GM19023 (cell line): Measurements from ENCODE around the gene ARMC5.

Experiments used
- ATAC-seq: cut with Tn5 transposase; IDR thresholded peaks from one replicate; pipeline ENCODE4 v1.9.1; 2021; ENCODE audit warnings: mild to moderate bottlenecking, moderate library complexity; ENCODE audit not compliant: unreplicated experiment

Gene ARMC5

DNA sequence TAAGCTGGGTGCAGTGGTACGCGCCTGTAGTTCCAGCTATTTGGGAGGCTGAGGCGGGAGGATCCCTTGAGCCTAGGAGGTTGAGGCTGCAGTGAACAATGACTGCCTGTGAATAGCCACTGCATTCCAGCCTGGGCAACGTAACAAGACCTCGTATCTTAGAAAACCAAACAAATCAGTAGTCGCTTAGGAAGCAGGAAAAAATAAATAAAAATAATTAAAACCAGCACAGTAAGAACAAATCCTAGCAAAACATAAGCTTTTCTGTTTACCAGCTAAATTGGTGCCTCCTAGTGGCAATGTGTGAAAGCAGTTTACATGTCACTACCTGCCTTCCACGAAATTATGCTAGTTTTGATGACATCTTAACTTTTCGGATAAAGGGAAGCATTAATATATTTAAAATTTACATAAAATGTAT lies 1.3 kb downstream of the ARMC5 start:
- no peak for ATAC-seq

DNA sequence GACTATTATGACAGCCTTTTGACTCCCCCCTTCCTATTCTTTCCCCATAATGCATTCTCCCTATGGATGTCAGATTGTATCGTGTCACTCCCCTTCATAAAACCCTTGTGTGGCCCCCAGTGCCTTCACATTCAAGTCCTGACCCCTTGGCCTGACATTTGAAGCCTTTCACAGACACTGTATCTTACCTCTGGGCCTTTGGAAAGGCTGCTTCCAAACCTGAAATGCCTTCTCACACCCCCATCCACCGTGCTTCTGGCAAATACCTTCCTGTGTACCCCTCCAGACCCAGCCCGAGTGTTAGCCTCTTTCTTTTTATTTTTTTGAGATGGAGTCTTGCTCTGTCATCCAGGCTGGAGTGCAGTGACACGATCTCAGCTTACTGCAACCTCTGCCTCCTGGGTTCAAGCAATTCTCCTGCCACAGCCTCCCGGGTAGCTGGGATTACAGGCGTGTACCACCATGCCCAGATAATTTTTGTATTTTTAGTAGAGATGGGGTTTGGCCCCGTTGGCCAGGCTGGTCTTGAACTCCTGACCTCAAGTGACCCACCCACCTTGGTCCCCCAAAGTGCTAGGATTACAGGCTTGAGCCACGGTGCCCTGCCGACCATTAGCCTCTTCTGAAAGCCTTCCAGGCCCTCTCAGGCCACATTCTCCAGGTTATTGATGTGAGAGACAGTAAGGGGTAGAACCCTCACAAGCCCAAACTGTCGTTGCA lies 2.1 kb downstream of the ARMC5 start:
- no peak for ATAC-seq

DNA sequence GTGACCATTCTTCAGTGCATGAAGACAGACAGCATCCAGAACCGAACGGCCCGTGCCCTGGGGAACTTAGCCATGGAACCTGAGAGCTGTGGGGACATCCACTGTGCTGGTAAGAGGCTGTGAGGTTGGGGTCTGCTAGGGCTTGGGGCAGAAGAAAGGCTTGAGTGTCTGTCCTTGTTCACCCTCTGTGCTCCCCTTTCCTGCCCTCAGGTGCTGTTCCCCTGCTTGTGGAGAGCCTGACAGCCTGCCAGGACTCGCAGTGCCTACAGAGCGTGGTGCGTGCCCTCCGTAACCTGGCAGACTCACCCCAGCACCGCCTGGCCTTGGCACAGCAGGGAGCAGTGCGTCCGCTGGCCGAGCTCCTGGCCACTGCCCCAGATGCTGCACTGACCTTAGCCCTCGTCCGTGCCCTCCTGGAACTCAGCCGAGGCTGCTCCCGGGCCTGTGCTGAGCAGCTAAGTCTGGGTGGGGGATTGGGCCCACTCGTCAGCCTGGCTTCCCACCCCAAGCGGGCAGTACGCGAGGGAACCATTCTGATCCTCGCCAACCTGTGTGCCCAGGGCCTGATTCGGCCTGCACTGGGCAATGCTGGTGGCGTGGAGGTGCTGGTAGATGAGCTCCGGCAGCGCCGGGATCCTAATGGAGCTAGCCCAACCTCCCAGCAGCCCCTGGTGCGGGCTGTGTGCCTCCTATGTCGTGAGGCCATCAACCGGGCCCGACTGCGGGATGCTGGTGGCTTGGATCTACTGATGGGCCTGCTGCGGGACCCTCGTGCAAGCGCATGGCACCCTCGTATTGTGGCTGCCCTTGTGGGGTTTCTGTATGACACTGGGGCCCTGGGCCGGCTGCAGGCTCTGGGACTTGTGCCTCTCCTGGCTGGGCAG lies 2.9 kb downstream of the ARMC5 start:
- ATAC-seq, result no peak

DNA sequence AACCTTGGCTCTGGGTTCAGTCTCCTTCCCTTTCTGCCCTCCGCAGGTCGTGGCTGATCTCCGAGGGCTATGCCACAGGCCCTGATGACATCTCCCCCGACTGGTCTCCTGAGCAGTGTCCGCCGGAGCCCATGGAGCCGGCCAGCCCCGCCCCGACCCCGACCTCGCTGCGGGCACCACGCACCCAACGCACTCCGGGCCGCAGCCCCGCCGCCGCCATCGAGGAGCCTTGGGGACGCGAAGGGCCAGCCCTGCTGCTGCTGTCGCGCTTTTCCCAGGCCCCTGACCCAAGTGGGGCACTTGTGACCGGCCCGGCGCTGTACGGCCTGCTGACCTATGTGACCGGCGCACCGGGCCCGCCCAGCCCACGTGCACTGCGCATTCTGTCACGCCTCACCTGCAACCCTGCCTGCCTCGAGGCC lies 5.1 kb downstream of the ARMC5 start:
- ATAC-seq, result no peak

DNA sequence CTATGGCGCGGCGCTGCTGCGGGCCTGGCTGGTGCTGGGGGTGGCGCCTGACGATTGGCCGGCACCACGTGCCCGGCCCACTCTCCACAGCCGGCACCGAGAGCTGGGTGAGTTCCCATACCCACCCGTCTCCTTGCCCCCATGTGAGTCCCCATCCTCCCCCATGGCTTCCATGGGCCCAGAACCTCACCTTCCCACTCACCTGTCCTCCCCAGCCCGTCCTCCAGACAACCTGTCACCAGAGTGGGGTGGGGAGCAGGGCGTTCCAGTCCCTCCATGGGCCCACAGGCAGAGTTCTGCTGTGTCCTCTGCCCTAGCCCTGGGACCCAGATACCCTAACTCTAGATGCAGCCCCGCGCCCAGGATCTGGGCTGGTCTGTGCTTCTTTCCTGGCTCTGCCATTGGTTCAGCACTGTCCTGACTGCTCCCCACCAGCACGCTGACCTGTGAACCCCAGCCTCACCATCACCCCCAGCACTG lies 5.5 kb downstream of the ARMC5 start:
- ATAC-seq, result no peak

DNA sequence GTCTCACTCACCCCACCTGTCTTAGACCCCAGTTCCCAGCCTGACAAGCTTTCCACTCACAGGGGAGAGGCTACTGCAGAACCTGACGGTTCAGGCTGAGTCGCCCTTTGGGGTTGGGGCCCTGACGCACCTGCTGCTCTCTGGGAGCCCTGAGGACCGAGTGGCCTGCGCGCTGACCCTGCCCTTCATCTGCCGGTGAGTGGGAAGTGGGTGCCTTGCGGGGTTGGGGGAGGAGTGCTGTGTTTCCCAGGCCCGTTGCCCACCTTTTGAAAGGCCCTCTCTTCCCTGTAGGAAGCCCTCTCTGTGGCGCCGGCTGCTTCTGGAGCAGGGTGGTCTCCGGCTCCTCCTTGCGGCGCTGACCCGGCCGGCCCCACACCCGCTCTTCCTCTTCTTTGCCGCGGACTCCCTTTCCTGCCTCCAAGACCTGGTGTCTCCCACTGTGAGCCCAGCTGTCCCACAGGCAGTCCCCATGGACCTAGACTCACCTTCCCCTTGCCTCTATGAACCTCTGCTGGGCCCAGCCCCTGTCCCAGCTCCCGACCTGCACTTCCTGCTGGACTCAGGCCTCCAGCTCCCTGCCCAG lies 6.6 kb downstream of the ARMC5 start:
- ATAC-seq, result no peak

DNA sequence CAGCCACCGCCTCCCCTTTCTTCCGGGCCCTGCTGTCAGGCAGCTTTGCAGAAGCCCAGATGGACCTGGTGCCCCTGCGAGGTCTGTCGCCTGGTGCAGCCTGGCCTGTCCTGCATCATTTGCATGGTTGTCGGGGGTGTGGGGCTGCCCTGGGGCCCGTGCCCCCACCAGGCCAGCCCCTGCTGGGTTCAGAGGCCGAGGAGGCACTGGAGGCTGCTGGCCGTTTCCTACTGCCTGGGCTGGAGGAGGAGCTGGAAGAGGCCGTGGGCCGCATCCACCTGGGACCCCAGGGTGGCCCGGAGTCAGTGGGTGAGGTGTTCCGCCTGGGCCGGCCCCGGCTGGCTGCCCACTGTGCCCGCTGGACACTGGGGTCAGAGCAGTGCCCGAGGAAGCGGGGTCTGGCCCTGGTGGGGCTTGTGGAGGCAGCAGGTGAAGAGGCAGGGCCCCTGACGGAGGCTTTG lies 7.1 kb downstream of the ARMC5 start:
- no peak for ATAC-seq

DNA sequence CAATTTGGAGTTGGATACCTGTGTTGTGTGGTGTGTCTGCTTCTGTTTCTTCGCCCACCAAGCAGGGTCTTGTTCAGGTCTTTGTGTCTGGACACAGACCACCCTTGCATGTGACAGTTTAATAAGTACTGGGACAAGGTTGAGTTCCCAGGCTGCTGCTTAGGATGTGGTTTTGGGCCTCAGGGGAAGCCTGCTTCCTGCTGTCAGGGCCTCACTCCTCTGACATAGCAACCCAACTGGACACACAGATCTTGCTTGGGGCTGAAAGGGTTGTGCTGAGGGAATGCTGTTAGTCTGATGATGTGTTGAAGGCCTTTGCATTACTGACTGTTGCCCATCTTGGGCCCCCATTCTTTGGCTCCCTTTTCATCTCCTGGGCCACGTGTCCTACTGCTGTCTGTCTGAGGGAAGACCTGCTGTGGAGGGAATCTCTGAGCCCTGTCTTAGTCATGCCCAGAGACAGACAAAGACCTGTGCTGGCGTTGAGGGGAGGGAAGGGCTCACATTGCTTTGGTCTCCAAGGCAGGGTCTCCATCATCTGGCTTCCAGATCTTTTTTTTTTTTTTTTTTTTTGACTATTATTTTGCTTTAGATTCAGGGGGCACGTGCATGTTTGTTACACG lies 8.0 kb downstream of the ARMC5 start:
- ATAC-seq, result no peak

DNA sequence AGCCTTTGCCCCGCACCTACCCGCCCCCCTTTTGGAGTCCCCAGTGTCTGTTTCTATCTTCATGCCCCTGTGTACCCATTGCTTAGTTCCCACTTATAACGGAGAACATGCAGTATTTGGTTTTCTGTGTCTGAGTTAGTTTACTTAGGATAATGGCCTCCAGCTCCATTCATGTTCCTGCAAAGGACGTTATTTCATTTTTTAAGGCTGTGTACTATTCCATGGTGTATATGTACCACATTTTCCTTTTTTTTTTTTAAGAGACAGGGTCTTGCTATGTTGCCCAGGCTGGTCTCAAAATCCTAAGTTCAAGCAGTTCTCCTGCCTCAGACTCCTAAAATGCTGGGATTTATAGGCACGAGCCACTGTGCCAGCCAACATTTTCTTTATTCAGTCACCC lies 8.6 kb downstream of the ARMC5 start:
- no peak for ATAC-seq

DNA sequence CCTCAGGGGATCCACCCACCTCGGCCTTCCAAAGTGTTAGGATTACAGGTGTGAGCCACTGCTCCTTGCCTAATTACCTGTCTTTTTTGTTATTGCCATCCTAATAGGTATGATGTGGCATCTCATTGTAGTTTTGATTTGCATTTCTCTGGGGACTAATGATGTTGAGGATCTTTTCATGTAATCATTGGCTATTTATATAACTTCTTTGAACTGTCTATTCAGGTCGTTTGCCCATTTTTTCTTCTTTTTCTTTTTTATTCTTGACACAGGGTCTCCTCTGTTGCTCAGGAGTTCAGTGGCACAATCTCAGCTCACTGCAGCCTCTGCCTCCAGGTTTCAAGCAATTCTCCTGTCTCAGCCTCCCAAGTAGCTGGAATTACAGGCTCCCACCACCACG lies 11.3 kb downstream of the ARMC5 start:
- ATAC-seq, result no peak

DNA sequence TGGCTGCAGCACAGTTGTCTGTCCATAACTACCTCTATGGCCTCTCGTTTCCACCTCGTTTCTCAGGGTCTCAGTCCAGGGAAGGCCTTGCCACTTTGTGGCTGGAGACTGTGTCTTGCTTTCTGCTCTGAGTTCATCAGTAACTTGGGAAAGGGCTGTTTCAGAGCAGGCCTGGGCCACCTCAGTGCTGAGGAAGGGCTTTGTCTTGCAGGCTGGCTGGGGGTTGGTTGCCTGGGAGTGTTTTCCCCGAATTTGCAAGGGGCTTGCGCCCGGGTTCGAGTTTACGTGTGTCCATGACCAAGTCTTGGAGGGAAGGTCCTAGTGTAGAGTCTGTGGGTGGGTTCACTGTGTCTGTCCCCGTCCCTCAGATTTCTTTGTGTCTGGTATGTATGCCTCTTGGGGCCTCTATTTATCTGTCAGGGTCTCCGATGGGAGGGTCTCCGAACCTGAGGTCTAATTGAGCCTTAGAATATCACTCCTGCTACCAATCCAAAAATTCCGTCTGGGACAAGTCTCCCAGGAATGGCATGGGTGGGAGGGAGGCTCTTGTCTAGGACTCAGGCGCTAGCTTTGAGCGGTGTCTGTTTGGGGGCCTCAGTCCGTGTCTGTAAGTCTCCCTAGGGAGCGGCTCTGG lies 12.1 kb downstream of the ARMC5 start:
- ATAC-seq, result no peak

DNA sequence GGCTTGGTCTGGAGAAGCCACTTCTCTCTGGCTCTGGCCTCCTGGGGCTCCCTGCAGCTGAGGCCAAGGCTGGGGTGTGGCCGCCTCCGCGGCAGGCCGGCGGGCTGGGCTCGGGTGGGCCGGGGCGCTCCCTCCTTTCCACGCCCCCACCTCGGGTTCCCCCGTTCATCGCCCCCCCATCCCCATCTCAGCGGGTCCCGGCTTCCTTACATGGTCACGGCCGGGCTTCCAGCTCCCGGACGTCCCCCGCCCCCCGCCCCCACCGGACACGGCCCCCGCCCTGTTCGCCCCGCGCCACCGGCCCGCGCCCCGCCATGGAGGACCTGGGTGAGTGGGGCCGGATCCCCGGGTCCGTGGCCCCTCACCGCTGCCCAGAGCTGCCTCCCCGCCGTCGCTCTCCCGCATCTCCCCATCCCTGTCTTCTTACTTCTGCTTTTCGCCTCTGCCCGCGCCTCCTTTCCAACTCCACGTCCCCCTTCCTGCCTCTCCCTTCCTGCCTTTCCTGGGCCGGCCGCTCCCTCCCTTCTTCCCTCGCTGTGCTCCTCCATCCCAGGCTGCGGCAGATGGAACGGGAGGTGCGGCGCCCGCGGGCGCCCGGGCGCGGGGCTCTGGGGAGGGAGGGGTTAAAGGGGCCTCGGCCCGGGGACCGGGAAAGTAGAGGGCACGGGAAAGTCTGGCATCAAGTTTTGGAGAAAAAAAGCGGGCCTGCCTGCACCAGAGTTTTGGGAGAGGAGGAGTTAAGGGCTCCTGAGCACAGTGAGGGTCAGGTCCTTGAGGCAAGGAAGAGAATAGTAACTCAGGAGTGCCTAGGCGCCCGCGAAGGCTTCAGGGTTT lies 12.8 kb downstream of the ARMC5 start, which contains the start of gene TGFB1I1:
Gene TGFB1I1, plus strand, starts transcription at position 278 of the 834 bp plus-strand sequence. Its CDS starts 37 bp downstream, at position 315.
- no peak for ATAC-seq

DNA sequence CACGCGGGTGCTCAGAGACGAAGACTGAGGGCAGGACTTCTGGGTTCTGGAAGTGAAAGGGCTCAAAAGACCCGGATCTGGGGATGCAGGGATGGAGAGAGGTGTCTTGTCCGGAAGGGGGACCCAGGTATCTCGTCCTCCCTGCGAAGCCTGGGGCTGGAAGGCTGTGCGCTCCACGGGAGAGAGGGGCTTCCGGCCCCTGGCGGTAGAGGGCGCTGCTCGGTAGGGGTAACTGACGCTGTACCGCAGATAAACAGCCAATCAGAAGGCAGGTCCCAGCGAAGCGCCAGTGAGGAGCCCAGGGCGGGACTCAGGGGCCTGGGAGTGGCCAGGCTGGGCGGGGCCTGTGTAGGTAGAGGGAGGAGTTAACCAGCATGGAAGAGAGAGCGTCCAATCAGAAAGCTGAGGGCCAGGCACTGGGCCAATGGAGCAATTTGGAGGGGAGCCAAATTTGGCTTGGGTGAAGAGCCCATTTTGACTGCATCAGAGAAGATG lies 13.5 kb downstream of the ARMC5 start:
- ATAC-seq, result no peak

DNA sequence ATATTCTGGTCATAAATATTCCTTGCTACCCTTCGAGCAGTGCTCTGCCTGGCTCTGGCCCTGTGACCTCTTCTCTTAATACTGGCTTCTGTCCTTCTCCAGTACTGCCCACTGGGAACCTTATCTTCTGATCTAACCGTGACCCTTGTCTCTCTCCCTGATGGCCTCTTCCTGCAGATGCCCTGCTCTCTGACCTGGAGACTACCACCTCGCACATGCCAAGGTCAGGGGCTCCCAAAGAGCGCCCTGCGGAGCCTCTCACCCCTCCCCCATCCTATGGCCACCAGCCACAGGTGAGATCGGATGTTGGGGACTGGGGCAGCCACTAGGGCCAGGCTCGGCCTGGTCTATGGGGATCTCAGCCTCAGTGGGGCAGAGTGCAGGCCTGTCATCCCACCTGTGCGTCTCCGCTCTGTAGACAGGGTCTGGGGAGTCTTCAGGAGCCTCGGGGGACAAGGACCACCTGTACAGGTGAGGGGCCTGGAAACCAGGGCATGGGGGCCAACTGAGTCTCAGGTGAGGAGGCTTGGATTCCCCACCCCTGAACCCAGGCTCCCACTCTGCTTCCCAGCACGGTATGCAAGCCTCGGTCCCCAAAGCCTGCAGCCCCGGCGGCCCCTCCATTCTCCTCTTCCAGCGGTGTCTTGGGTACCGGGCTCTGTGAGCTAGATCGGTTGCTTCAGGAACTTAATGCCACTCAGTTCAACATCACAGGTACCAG lies 14.1 kb downstream of the ARMC5 start:
- ATAC-seq, result no peak

DNA sequence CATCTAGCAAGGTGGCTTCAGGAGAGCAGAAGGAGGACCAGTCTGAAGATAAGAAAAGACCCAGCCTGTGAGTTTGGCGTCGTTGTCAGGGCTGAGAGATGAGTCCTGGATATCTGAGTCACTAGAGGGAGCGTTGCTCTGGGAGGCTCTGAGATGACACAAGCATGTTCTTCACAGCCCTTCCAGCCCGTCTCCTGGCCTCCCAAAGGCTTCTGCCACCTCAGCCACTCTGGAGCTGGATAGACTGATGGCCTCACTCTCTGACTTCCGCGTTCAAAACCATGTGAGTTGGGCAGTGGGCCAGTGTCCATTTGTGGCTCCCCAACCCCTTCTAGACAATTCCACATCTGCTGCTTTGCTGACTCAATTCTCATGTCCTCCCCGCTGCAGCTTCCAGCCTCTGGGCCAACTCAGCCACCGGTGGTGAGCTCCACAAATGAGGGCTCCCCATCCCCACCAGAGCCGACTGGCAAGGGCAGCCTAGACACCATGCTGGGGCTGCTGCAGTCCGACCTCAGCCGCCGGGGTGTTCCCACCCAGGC lies 14.9 kb downstream of the ARMC5 start:
- no peak for ATAC-seq

DNA sequence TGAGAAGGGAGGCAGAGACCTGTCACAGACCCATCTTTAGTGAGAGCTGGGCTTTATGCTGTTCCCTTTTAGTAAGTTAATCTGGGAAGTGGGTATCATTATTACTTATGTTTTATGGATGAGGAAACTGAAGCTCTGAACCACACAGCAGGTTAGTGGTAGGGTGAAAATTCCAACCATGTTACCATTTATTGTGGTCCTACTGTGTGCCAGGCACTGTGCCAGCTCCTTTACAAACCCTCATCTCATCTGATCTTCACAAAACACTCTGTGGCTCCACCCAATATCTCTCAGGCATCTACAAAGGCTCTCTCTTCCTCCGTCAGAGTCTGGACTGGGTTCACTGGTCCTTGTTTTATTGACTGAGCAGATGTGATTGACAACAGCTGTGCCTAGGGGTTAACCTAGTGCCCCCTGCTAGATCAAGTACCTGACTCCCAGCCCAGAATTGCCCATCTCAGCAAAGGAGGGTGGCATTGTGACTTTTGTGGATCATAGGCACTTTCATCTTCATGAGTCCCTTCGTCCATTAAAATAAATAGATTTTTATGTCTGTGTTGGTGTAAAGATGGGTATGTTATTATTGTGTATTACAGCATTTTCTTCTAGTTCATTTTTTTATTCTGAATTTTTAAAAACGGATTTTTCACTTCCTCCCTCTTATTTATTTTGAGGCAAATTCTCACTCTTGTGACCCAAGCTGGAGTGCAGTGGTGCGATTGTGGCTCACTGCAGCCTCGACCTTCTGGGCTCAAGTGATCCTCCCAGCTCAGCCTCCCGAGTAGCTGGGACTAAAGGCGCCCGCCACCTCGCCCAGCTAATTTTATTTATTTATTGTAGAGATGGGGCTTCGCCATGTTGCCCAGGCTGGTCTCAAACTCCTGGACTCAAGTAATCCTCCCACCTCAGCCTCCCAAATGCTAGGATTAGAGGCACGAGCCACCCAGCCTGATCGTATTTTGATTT lies 15.8 kb downstream of the ARMC5 start:
- no peak for ATAC-seq

DNA sequence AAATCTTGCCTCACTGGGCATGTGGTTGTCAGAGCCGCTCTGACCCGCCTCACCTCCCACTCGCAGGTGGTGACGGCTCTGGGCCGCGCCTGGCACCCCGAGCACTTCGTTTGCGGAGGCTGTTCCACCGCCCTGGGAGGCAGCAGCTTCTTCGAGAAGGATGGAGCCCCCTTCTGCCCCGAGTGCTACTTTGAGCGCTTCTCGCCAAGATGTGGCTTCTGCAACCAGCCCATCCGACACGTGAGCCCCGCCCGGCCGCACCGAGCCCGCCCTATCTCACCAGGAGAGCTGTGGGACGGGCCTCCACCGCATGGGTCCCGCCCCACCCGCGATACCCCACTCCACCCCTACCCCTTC lies 16.6 kb downstream of the ARMC5 start:
- no peak for ATAC-seq
